A549 (cell line): ENCODE data around the gene SLC9A3. TPM values are rescaled to one million over a fixed set of nuclear protein-coding genes. Genes with fewer than 3 reads are reported as not detected.

ENCODE experiments used
- ATAC-seq, 2 experiments: fragments of 200-7000 bp in 1 of 2; fragments of >200 bp in 1 of 2; cut with Nextera tagmentation in 1 of 2; cut with Tn5 transposase in 1 of 2; 3 replicates each; pipeline versions ENCODE4 v1.8.0 to v1.9.1; 2018 to 2020; ENCODE audit warnings: mild to moderate bottlenecking in 1 of 2, moderate library complexity in 1 of 2
- CTCF ChIA-PET: fragments of 300-600 bp; sonication (Branson Sonifier 250); formaldehyde crosslinking; extraction: SDS; loops from one replicate; lab custom pipeline; 2021; ENCODE audit warnings: antibody characterized with exemption, inconsistent platforms; lab: Yijun Ruan, JAX
- POLR2A ChIA-PET: fragments of 350-600 bp; formaldehyde crosslinking; extraction: SDS; loops from one replicate; lab custom pipeline; 2021; ENCODE audit warnings: antibody characterized with exemption, inconsistent platforms; lab: Yijun Ruan, JAX
- DNase-seq, 2 experiments: peaks; one replicate each; pipeline versions ENCODE4 v3.0.0 to v3.0.0-alpha.2; 2011 to 2016; ENCODE audit warnings: low read depth in 1 of 2, low spot score in 1 of 2
- FAIRE-seq: peaks from 2 replicates; lab custom pipeline; 2011; peaks lifted over from hg19 to GRCh38; lab: Jason Lieb, UNC
- H3K27ac ChIP-seq, 2 experiments: fragments of >200 bp; sonication (Bioruptor Twin); formaldehyde crosslinking; 3 replicates each; pipeline ENCODE4 v1.5.1; 2016 to 2017
- H3K4me1 ChIP-seq: fragments of >200 bp; sonication (Bioruptor Twin); formaldehyde crosslinking; 3 replicates; pipeline ENCODE4 v1.6.1; 2016
- H3K4me2 ChIP-seq: fragments of >200 bp; sonication (Bioruptor Twin); formaldehyde crosslinking; 3 replicates; pipeline ENCODE4 v1.6.1; 2016
- H3K4me3 ChIP-seq: fragments of >200 bp; sonication (Bioruptor Twin); formaldehyde crosslinking; 3 replicates; pipeline ENCODE4 v1.5.1; 2016
- H3K9me3 ChIP-seq: fragments of >200 bp; sonication (Bioruptor Twin); formaldehyde crosslinking; 3 replicates; pipeline ENCODE4 v1.6.1; 2016
- BCL3 ChIP-seq: fragments of >200 bp; sonication (Bioruptor Twin); formaldehyde crosslinking; IDR thresholded peaks from 3 replicates; pipeline ENCODE4 v1.6.1; 2016
- CHD2 ChIP-seq: fragments of 150-350 bp; IDR thresholded peaks from 2 replicates; pipeline ENCODE4 v1.6.1; 2014; ENCODE audit warnings: low read length; ENCODE audit not compliant: partially characterized antibody
- CTCF ChIP-seq: fragments of >200 bp; sonication (Bioruptor Twin); formaldehyde crosslinking; IDR thresholded peaks from 3 replicates; pipeline ENCODE4 v1.5.1; 2016
- E2F6 ChIP-seq: IDR thresholded peaks from 2 replicates; pipeline ENCODE4 v1.6.1; 2012; ENCODE audit warnings: low read depth, borderline replicate concordance
- HOXA7 ChIP-seq: fragments of 250-450 bp; sonication (Bioruptor Pico); IDR thresholded peaks from 2 replicates; pipeline ENCODE4 v1.5.0; 2020; ENCODE audit warnings: mild to moderate bottlenecking, moderate library complexity
- HOXB5 ChIP-seq: fragments of 250-450 bp; sonication (Bioruptor Pico); IDR thresholded peaks from 2 replicates; pipeline ENCODE4 v1.5.0; 2020; ENCODE audit warnings: mild to moderate bottlenecking, moderate library complexity
- JUN ChIP-seq, 2 experiments: fragments of >200 bp; sonication (Bioruptor Twin); formaldehyde crosslinking; IDR thresholded peaks; 2 replicates in 1 of 2; 3 replicates in 1 of 2; pipeline ENCODE4 v1.6.1; 2016 to 2017
- KDM5A ChIP-seq: fragments of 200-600 bp; sonication (generic); IDR thresholded peaks from 2 replicates; pipeline ENCODE4 v1.6.1; 2016; ENCODE audit warnings: antibody characterized with exemption, mild to moderate bottlenecking
- MAZ ChIP-seq: fragments of 150-350 bp; IDR thresholded peaks from 2 replicates; pipeline ENCODE4 v1.6.1; 2014; ENCODE audit warnings: antibody characterized with exemption, low read depth, low read length, borderline replicate concordance
- MYC ChIP-seq: IDR thresholded peaks from 2 replicates; pipeline ENCODE4 v1.6.1; 2012; ENCODE audit warnings: mild to moderate bottlenecking, inconsistent platforms, low read length, improper control_type of control experiment, borderline replicate concordance
- POLR2A ChIP-seq: IDR thresholded peaks from 2 replicates; pipeline ENCODE4 v1.6.1; 2012; ENCODE audit warnings: mild to moderate bottlenecking, low read length
- POLR2AphosphoS2 ChIP-seq: conservative IDR thresholded peaks from 2 replicates; pipeline ENCODE4 v1.6.1; 2012; ENCODE audit warnings: low read length, improper control_type of control experiment, inconsistent platforms
- RNF2 ChIP-seq: fragments of 200-600 bp; sonication (generic); IDR thresholded peaks from 2 replicates; pipeline ENCODE4 v1.6.1; 2016; ENCODE audit warnings: low read depth, mild to moderate bottlenecking, antibody characterized with exemption, moderate library complexity, borderline replicate concordance
- WGBS: methylation state at CpG from one replicate; pipeline ENCODE4 v1.1.6; 2017; ENCODE audit errors: missing lambda C conversion rate; 5-methylcytosine and 5-hydroxymethylcytosine counted together
- polyA plus RNA-seq, 4 experiments: library from polyadenylated mRNA; depleted of rRNA in 3 of 4; stranded (reverse); fragments of >200 nt; fragmentation: RNase III in 1 of 4; extraction: RNeasy Plus Mini Kit Qiagen cat#74134 plus additional on column Dnase treatment in 1 of 4; gene quantifications; 2 replicates in 3 of 4; 3 replicates in 1 of 4; pipeline ENCODE4 v1.2.3, GENCODE V29; 2011 to 2017

The SLC9A3 gene
- polyA plus RNA-seq, 2 of the 4 experiments (the other 2 are of a cell fraction) = 1.3 TPM

- TF ChIP-seq BCL3 (no peak), POLR2A (no peak), MYC (no peak)
- TF ChIP-seq, all 56 proteins: peak for 0
These were observed 78.7 kb downstream of the SLC9A3 start (continued) for GRCh38 chr5:445591-445990.

- no peak for FAIRE-seq
- CTCF ChIA-PET = interaction anchor here (1.4 to 5.4 kb wide), 4 partner anchors 8 to 127 kb away, joined by 3 to 43 read pairs (median 10); no protein-coding TSS in a partner anchor
- H3K9me3 ChIP-seq = no peaks in the 10 kb centered on the region
- no peak for TF ChIP-seq CTCF
- TF ChIP-seq HOXB5 = no peak
- no peak for TF ChIP-seq HOXA7 (CRISPR knock-in tag)
- no peak for TF ChIP-seq RNF2
- no peak for TF ChIP-seq KDM5A
- no peak for TF ChIP-seq POLR2AphosphoS2
- TF ChIP-seq E2F6 = no peak
- TF ChIP-seq MAZ = no peak
- ATAC-seq = no peak
- DNase-seq = no peak
- H3K27ac ChIP-seq = peak overlapping the region in 1 of 2 experiments; percentile 94; a peak in 3 of 6 replicates
- peak overlapping the region; percentile 97 for H3K4me2 ChIP-seq
- peak overlapping the region; percentile 66 for H3K4me3 ChIP-seq
- POLR2A ChIA-PET = no interaction called here
- 89% methylated on average over 8 of the region's 8 CpGs for WGBS
- peaks cover 14% of the 10 kb centered on the region for H3K4me1 ChIP-seq
These were observed 80.0 kb downstream of the SLC9A3 start for GRCh38 chr5:444226-444625.

- ATAC-seq (peak; percentile 52 to 54; a peak in 5 of 6 replicates), DNase-seq (peak; percentile 13 to 44), FAIRE-seq (no peak)
- TF ChIP-seq BCL3 (0 out of 3 replicates have a peak, but pooled peaks have one; percentile 47), CHD2 (no peak), JUN (IDR thresholded peaks at IDR 0.05) (peak; percentile 23 to 59; a peak in 3 of 5 replicates)
- 16% methylated on average over 19 of the region's 62 CpGs for WGBS
- Histone ChIP-seq H3K4me3 (peak overlapping the region; percentile 66), H3K9me3 (no peaks in the 10 kb centered on the region), H3K4me2 (peak overlapping the region; percentile 97), H3K27ac (peak overlapping the region; percentile 93 to 94), H3K4me1 (peaks cover 14% of the 10 kb centered on the region)
- POLR2A ChIA-PET = interaction anchor here (1.0 to 1.3 kb wide), 3 partner anchors 8 to 172 kb away, joined by 3 to 4 read pairs (median 4); partner anchors contain the start of gene PDCD6
- CTCF ChIA-PET = interaction anchor here (4.7 to 5.4 kb wide), 2 partner anchors 8 to 126 kb away, joined by 17 to 43 read pairs; no protein-coding TSS in a partner anchor
These were observed 80.8 kb downstream of the SLC9A3 start for GRCh38 chr5:443239-444151.
